ENCODE data around the gene PTPN2. TPM values are rescaled to one million over a fixed set of nuclear protein-coding genes. Genes with fewer than 3 reads are reported as not detected.
"Not testable (repeated sequence)": the region's sequence is repeated elsewhere in the genome, so short reads cannot be mapped to it uniquely, and the experiment has no call there.

PTPN2 gene
- total RNA-seq, 1 experiment from 2014 or later: 55.0 TPM

GRCh38 chr18:12765126-12765525 lies 118.9 kb downstream of the PTPN2 start:
- no peaks in the 10 kb centered on the region for H3K9me3 Mint-ChIP-seq (ENCODE audit: unreplicated experiment)
- H3K36me3 Mint-ChIP-seq (ENCODE audit: insufficient read depth, unreplicated experiment): peaks cover 4% of the 10 kb centered on the region
- H3K27ac Mint-ChIP-seq (ENCODE audit: unreplicated experiment): peak overlapping the region; percentile 67
- Histone ChIP-seq H3K4me3 (ENCODE audit: low read depth, low read length) (no peak overlapping the region), H3K9me3 (no peaks in the 10 kb centered on the region), H3K27me3 (replicated peaks; ENCODE audit: control insufficient read depth, insufficient read depth, low read length) (no peaks in the 10 kb centered on the region), H3K4me1 (peaks cover 40% of the 10 kb centered on the region), H3K36me3 (ENCODE audit: control insufficient read depth, insufficient read depth, low read length) (no peaks in the 10 kb centered on the region)
- BruUV-seq (replicated peaks): no TSS peak
- H3K27me3 Mint-ChIP-seq (ENCODE audit: insufficient read depth, unreplicated experiment): no peaks in the 10 kb centered on the region
- TF ChIP-seq CTCF (IDR thresholded peaks at IDR 0.05; ENCODE audit: insufficient read depth in 1 of 2, low read depth in 1 of 2, low read length in 1 of 2, severe bottlenecking in 1 of 2, unreplicated experiment in 1 of 2): no peak
- ChIA-PET POLR2A (no interaction called here), CTCF (no interaction called here)
- intact Hi-C loops (cut with micrococcal nuclease; ENCODE audit: unreplicated experiment): loop anchor here (5.0 kb wide), 1 partner anchor 182 kb away; the partner anchor contains the start of gene SEH1L
- H3K4me1 Mint-ChIP-seq (ENCODE audit: low read depth, unreplicated experiment): peaks cover 20% of the 10 kb centered on the region
- H3K4me3 Mint-ChIP-seq (ENCODE audit: unreplicated experiment): no peak overlapping the region
- DNase-seq: peak; percentile 71 to 81

GRCh38 chr18:12758566-12758965 lies 125.5 kb downstream of the PTPN2 start:
- H3K4me3 ChIP-seq (ENCODE audit: low read depth, low read length); intact Hi-C loops (cut with micrococcal nuclease; ENCODE audit: unreplicated experiment); H3K36me3 ChIP-seq (ENCODE audit: control insufficient read depth, insufficient read depth, low read length); H3K27me3 ChIP-seq (replicated peaks; ENCODE audit: control insufficient read depth, insufficient read depth, low read length); CTCF ChIA-PET; BruUV-seq (replicated peaks); H3K4me3 Mint-ChIP-seq (ENCODE audit: unreplicated experiment); H3K27ac Mint-ChIP-seq (ENCODE audit: unreplicated experiment); H3K27me3 Mint-ChIP-seq (ENCODE audit: insufficient read depth, unreplicated experiment); H3K9me3 Mint-ChIP-seq (ENCODE audit: unreplicated experiment); POLR2A ChIA-PET; H3K9me3 ChIP-seq; DNase-seq: not testable (repeated sequence)
- Mint-ChIP-seq H3K4me1 (ENCODE audit: low read depth, unreplicated experiment) (peaks cover 11% of the 10 kb centered on the region), H3K36me3 (ENCODE audit: insufficient read depth, unreplicated experiment) (peaks cover 12% of the 10 kb centered on the region)
- peaks cover 17% of the 10 kb centered on the region for H3K4me1 ChIP-seq

DNA sequence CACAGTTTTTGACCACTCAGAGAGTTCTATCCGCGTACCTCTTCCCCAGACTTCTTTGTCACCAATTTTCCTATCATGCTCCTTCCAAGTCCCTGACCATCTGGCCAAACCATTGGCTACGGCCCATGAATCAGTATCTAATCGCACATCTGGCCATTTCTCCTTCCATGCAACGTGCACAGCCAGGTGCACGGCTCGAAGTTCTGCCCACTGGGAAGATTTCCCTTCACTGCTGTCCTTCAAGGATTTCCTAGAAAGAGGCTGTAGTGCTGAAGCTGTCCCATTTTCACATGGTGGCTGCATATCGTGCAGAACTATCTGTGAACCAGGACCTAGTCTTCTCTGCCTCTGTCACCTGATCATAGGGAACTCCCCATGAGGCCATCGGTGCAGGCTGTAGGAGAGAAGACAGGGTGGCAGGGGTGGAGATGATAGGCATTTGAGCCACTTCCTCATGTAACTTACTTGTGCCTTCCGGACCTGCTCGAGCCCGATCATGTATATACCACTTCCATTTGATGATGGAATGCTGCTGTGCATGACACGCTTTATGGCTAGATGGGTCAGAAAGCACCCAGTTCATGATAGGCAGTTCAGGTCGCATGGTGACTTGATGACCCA lies 127.3 kb downstream of the PTPN2 start:
- POLR2A ChIA-PET; BruUV-seq (replicated peaks): not testable (repeated sequence)

GRCh38 chr18:12755606-12756005 lies 128.4 kb downstream of the PTPN2 start:
- H3K4me3 Mint-ChIP-seq (ENCODE audit: unreplicated experiment); BruUV-seq (replicated peaks); H3K9me3 ChIP-seq; H3K9me3 Mint-ChIP-seq (ENCODE audit: unreplicated experiment); H3K27me3 Mint-ChIP-seq (ENCODE audit: insufficient read depth, unreplicated experiment); H3K27me3 ChIP-seq (replicated peaks; ENCODE audit: control insufficient read depth, insufficient read depth, low read length); H3K4me3 ChIP-seq (ENCODE audit: low read depth, low read length); POLR2A ChIA-PET; H3K4me1 ChIP-seq; intact Hi-C loops (cut with micrococcal nuclease; ENCODE audit: unreplicated experiment); H3K27ac Mint-ChIP-seq (ENCODE audit: unreplicated experiment); H3K36me3 ChIP-seq (ENCODE audit: control insufficient read depth, insufficient read depth, low read length); CTCF ChIA-PET; DNase-seq; H3K4me1 Mint-ChIP-seq (ENCODE audit: low read depth, unreplicated experiment); H3K36me3 Mint-ChIP-seq (ENCODE audit: insufficient read depth, unreplicated experiment): not testable (repeated sequence)

More for the DNA sequence above, 127.3 kb downstream of the PTPN2 start:
- intact Hi-C loops (cut with micrococcal nuclease; ENCODE audit: unreplicated experiment); H3K36me3 ChIP-seq (ENCODE audit: control insufficient read depth, insufficient read depth, low read length); H3K36me3 Mint-ChIP-seq (ENCODE audit: insufficient read depth, unreplicated experiment); H3K27ac Mint-ChIP-seq (ENCODE audit: unreplicated experiment); H3K4me1 Mint-ChIP-seq (ENCODE audit: low read depth, unreplicated experiment); H3K4me1 ChIP-seq; H3K9me3 ChIP-seq; CTCF ChIA-PET; H3K4me3 Mint-ChIP-seq (ENCODE audit: unreplicated experiment); H3K9me3 Mint-ChIP-seq (ENCODE audit: unreplicated experiment); DNase-seq; H3K27me3 Mint-ChIP-seq (ENCODE audit: insufficient read depth, unreplicated experiment); H3K27me3 ChIP-seq (replicated peaks; ENCODE audit: control insufficient read depth, insufficient read depth, low read length); H3K4me3 ChIP-seq (ENCODE audit: low read depth, low read length): not testable (repeated sequence)
